Activated naive CD8-positive, alpha-beta T cell (primary cell): ENCODE data around the gene SOCS6.
"Not testable (repeated sequence)": the region's sequence is repeated elsewhere in the genome, so short reads cannot be mapped to it uniquely, and the experiment has no call there.

ENCODE experiments used
- H3K27ac Mint-ChIP-seq: one replicate; pipeline ENCODE4 v1.8.0; 2021; ENCODE audit warnings: mixed read lengths
- H3K27me3 Mint-ChIP-seq: one replicate; pipeline ENCODE4 v1.8.0; 2021; ENCODE audit warnings: mixed read lengths
- H3K36me3 Mint-ChIP-seq: one replicate; pipeline ENCODE4 v1.8.0; 2021; ENCODE audit warnings: mixed read lengths
- H3K4me1 Mint-ChIP-seq: one replicate; pipeline ENCODE4 v1.8.0; 2021; ENCODE audit warnings: low read depth, mixed read lengths
- H3K4me3 Mint-ChIP-seq: one replicate; pipeline ENCODE4 v1.8.0; 2021; ENCODE audit warnings: mild to moderate bottlenecking, mixed read lengths
- H3K9me3 Mint-ChIP-seq: one replicate; pipeline ENCODE4 v1.8.0; 2021; ENCODE audit warnings: low read depth, mixed read lengths

Gene SOCS6, protein sequence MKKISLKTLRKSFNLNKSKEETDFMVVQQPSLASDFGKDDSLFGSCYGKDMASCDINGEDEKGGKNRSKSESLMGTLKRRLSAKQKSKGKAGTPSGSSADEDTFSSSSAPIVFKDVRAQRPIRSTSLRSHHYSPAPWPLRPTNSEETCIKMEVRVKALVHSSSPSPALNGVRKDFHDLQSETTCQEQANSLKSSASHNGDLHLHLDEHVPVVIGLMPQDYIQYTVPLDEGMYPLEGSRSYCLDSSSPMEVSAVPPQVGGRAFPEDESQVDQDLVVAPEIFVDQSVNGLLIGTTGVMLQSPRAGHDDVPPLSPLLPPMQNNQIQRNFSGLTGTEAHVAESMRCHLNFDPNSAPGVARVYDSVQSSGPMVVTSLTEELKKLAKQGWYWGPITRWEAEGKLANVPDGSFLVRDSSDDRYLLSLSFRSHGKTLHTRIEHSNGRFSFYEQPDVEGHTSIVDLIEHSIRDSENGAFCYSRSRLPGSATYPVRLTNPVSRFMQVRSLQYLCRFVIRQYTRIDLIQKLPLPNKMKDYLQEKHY

DNA sequence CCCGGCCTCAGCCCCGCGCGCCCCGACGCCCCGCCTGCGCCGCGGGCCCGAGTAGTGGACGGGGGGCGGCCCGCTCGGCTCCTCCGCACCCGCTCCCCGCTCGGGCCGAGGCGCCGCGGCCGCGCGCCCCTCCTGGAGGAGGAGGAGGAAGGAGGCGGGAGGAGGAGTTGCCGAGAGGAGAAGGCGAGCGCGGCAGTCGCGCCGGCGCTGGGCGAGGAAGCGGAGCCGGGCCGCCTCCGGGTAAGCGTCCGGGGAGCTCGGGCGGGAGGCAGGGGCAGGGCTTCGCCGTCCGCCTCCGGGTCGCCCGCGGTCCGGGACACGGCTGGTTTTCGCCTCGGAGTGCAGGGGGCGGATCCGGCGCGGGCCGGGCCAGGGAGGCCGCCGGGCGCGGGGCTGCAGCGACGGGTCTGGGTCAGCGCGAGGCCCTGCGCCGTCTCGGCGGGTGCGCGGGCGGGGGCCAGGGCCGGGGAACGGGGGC lies at the start of gene SOCS6:
SOCS6 (plus strand) TSS at position 195 of the 478 bp plus-strand sequence. CDS start 35,624 bp downstream, outside the sequence.
- Mint-ChIP-seq H3K4me1 (peaks cover 12% of the 10 kb centered on the region), H3K27me3 (peaks cover 31% of the 10 kb centered on the region), H3K36me3 (no peaks in the 10 kb centered on the region), H3K27ac (peak within 1 kb of the TSS; percentile 66), H3K4me3 (peak within 1 kb of the TSS; percentile 88), H3K9me3 (no peaks in the 10 kb centered on the region)

DNA sequence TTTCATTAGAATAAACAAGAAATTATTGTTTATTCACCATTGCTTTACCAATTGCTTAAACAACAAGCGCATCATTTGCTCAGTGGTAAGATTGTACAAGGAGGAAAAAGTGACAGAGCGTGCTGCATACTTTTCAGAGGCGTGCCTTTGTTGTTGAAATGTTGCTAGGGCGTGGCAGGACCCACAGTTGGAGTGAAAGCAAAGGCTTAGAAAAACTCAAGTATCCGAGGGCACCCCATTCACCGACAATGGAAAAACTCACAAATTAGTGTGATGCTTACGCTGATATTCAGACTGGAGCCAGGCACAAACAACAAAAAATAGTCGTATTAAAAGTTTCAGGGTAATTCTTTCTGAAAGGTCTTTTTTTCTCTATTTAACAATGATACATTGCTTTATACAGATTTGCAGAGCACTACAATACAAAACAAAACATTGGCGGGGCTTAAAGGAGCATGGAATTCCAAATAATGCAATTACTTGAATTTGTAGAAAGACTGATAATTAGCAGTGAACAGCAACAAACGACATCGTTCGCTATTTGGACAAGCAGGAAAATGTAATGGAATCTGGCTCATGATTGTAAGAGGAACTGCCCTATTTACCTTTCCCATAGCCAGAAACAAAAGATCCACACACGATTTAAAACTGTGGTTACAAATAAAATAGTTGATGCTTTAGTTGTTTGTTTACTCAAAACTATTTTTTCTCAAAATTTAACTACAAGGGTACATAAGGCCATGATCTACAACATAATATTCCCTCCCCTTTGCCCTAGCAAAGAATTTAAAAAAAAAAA lies 45.5 kb upstream of the SOCS6 start:
- no peak overlapping the region for H3K4me3 Mint-ChIP-seq
- H3K4me1 Mint-ChIP-seq = no peaks in the 10 kb centered on the region
- H3K9me3 Mint-ChIP-seq = no peaks in the 10 kb centered on the region
- H3K27ac Mint-ChIP-seq = no peak overlapping the region
- peaks cover 3% of the 10 kb centered on the region for H3K27me3 Mint-ChIP-seq
- H3K36me3 Mint-ChIP-seq = no peaks in the 10 kb centered on the region

DNA sequence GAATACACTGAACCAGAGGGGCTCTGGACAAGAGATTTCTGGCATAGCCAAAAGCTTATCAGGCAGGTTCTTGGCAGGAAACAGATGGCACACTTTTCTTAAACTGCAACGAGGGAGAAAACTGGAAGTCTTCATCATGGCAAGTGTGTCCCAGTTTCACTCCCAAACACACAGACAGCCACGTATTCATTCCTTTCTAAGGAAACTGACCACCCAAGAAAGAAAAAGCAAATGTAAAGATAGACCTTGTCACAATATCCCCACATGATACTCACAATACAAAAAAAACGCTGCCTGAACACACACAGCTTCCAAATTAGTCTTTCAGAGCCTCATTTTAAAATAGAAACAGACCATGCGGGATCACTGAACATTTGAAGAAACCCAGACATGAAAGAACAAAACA lies 42.8 kb upstream of the SOCS6 start:
- H3K4me3 Mint-ChIP-seq = no peak overlapping the region
- no peaks in the 10 kb centered on the region for H3K4me1 Mint-ChIP-seq
- no peak overlapping the region for H3K27ac Mint-ChIP-seq
- no peaks in the 10 kb centered on the region for H3K9me3 Mint-ChIP-seq
- peaks cover 1% of the 10 kb centered on the region for H3K27me3 Mint-ChIP-seq
- H3K36me3 Mint-ChIP-seq = no peaks in the 10 kb centered on the region

DNA sequence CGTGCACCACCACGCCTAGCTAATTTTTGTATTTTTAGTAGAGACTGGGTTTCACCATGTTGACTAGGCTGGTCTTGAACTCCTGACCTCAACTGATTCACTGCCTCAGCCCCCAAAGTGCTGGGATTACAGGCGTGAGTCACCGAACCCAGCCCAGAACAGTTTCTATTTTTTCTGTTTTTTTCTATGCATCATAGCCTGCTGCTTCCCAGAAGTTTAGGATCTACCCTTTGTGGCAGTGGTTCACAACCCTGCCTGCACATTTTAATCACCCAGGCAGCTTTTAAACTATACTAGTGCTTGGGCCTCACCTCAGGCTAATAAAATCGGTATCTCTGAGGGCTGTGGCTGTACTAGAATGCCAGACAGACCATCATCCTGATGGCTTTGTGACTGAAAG lies 39.7 kb upstream of the SOCS6 start:
- no peaks in the 10 kb centered on the region for H3K36me3 Mint-ChIP-seq
- no peak overlapping the region for H3K4me3 Mint-ChIP-seq
- H3K4me1 Mint-ChIP-seq = no peaks in the 10 kb centered on the region
- H3K27ac Mint-ChIP-seq = no peak overlapping the region
- no peaks in the 10 kb centered on the region for H3K9me3 Mint-ChIP-seq
- peaks cover 3% of the 10 kb centered on the region for H3K27me3 Mint-ChIP-seq

DNA sequence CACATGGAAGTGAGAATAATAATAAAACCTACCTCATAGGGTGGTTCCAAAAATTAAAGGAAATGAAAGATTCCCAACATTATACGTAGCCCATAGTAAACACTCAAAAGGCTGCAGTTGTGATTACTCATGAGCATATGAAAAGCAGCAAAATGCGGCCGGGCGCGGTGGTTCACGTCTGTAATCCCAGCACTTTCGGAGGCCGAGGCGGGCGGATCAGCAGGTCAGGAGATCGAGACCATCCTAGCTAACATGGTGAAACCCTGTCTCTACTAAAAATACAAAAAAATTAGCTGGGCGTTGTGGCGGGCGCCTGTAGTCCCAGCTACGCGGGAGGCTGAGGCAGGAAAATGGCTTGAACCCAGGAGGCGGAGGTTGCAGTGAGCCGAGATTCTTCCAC lies 39.0 kb upstream of the SOCS6 start:
- not testable (repeated sequence) for H3K4me1 Mint-ChIP-seq, H3K27ac Mint-ChIP-seq, H3K27me3 Mint-ChIP-seq, H3K9me3 Mint-ChIP-seq, H3K4me3 Mint-ChIP-seq, H3K36me3 Mint-ChIP-seq

DNA sequence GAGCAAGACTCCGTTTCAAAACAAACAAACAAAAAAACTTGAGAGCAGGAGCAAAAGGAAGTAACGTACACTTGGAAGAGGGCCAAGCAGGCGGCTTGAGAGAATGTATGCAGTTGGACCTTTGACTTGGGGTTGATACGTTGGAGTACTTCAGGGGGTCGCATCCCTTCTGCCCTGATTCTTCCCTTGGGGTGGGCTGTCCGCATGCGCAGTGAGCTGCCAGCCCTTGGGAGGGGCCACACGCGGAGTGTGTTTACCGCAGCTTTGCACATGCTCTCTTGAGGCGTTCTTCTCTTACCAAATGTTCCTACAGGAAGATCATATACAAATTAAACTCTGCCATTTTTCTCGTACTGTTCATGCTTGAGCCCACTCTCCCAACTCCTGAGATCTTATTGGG lies 38.1 kb upstream of the SOCS6 start:
- H3K27ac Mint-ChIP-seq = no peak overlapping the region

DNA sequence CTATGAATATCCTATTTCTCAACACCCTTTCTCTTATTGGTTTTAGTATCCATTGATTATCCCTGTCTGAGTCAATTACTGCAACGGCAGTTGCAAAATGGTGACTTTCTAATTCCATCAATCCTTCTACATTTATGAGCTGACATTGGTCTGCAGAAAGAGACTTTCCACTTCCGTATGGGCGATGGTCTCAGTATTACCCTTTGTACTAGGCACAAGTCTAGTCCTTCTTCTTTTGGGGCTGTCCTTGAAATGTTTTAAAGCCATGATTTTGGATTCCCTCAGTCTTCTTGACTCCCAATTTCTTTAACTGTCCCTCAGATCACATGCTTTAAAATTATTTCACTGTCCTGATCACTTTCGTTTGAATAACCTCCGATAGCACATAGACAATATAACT lies 32.7 kb upstream of the SOCS6 start:
- Mint-ChIP-seq H3K27me3 (peaks cover 11% of the 10 kb centered on the region), H3K4me3 (no peak overlapping the region), H3K27ac (no peak overlapping the region), H3K4me1 (no peaks in the 10 kb centered on the region), H3K9me3 (no peaks in the 10 kb centered on the region), H3K36me3 (no peaks in the 10 kb centered on the region)

More for the DNA sequence above, 38.1 kb upstream of the SOCS6 start:
- H3K27me3 Mint-ChIP-seq = peaks cover 6% of the 10 kb centered on the region
- no peaks in the 10 kb centered on the region for H3K4me1 Mint-ChIP-seq
- no peaks in the 10 kb centered on the region for H3K36me3 Mint-ChIP-seq
- no peaks in the 10 kb centered on the region for H3K9me3 Mint-ChIP-seq
- H3K4me3 Mint-ChIP-seq = no peak overlapping the region

DNA sequence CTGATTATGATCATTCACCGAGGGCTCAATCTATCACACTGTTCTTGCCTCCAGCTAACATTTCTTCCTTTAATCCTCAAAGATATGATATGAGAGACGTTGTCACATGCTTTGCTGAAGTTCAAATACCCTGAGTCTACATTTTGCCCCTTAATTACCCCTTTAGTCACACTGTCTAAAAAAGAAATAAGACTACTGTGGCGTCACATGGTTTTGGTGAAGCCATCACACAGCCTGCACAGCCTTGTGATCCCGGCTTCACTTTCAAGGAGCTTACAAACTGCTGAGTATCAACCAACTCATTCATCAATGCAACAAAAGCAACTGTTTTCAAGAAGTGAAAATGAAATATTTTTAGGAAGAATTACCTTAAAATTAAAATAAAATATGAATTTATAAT lies 31.9 kb upstream of the SOCS6 start:
- Mint-ChIP-seq H3K27me3 (peaks cover 11% of the 10 kb centered on the region), H3K4me1 (no peaks in the 10 kb centered on the region), H3K36me3 (no peaks in the 10 kb centered on the region), H3K9me3 (no peaks in the 10 kb centered on the region), H3K27ac (no peak overlapping the region), H3K4me3 (no peak overlapping the region)

DNA sequence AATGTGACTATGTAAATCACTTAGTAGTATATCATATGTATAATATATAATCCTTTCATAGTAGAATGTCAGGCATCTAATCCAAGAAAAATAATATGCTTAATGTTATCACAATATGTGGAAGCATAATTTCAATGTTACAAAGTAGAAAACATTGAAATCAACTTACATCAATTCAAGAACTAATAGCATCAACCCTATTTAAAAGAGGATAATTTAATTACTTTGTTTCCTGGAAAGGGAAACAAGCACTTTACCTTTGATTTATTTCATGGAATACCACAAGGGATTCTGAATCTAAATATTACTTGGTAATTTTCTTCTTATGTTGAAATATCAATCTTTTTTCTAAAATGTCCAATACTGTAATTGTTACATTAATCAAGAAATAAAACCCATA lies 30.6 kb upstream of the SOCS6 start:
- no peaks in the 10 kb centered on the region for H3K9me3 Mint-ChIP-seq
- no peak overlapping the region for H3K4me3 Mint-ChIP-seq
- no peaks in the 10 kb centered on the region for H3K36me3 Mint-ChIP-seq
- peaks cover 11% of the 10 kb centered on the region for H3K27me3 Mint-ChIP-seq
- H3K4me1 Mint-ChIP-seq = no peaks in the 10 kb centered on the region
- H3K27ac Mint-ChIP-seq = no peak overlapping the region

DNA sequence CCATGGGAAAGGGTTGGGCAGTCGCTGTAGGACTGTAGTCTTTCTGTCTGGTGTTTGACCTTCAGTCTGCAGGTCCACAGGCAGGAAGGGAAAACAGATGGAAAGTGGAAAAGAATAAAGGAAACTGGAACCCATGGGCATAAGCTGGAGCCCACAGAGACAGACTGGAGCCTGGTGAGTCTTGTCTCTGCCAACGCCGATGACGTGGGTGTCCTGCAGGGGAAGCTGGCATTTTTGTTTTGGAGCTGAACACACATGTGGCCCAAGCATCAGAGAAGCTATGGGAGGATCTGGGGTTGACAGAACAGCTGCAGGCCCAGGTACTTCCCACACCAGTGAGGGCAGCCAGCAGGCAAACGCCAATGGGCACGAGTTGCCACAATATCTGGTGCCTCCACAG lies 28.2 kb upstream of the SOCS6 start:
- no peaks in the 10 kb centered on the region for H3K36me3 Mint-ChIP-seq
- no peak overlapping the region for H3K4me3 Mint-ChIP-seq
- H3K27me3 Mint-ChIP-seq = peaks cover 5% of the 10 kb centered on the region
- H3K9me3 Mint-ChIP-seq = no peaks in the 10 kb centered on the region
- no peak overlapping the region for H3K27ac Mint-ChIP-seq
- H3K4me1 Mint-ChIP-seq = no peaks in the 10 kb centered on the region

DNA sequence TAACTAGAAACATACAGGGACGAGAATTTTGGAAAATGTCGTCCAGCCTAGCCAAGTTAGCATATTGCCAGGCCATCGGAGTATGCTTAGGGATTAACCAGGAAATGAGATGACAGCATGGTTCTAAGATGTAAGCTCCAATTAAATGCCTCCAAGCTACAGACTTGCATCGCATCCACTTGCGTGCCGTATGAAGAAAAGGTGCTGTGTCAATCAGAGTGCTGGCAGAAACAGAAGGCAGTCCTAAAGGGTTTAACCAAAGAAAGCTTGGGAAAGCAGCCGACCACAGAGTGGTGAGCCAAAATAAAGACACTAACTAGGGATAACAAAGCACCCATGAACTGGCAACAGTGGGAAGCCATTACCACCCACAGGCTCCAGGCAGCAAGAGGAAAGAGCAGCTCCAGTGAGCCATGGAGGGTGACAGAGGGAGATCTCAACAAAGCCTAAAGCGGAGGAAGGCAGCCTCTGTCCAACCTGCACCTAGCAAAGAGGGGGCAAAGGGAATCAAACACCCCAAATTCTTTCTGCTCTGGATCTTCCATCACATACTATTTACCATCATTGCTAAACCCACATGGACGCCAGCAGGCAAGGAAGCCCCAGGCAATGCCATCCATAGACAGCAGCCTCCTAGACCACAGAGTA lies 27.6 kb upstream of the SOCS6 start:
- Mint-ChIP-seq H3K4me3 (no peak overlapping the region), H3K4me1 (no peaks in the 10 kb centered on the region), H3K27me3 (peaks cover 3% of the 10 kb centered on the region), H3K9me3 (no peaks in the 10 kb centered on the region), H3K27ac (no peak overlapping the region), H3K36me3 (no peaks in the 10 kb centered on the region)

DNA sequence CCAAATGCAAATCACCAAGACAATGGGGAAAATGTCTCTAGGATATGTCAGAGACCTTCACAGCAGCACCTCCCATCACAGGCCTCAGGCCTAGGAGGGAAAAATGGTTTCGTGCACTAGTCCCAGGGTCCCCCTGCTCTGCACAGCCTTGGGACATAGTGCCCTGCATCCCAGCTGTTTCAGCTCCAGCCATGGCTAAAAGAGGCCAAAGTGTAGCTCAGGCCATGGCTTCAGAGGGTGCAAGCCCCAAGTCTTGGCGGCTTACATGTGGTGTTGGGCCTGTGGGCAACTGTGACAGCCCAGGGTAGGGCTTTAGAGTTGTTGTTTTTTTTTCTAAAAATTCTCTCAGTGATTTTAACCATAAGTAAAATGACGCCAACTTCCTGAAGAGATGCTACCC lies 25.5 kb upstream of the SOCS6 start:
- Mint-ChIP-seq H3K9me3 (peaks cover 3% of the 10 kb centered on the region), H3K27me3 (peaks cover 3% of the 10 kb centered on the region), H3K4me1 (no peaks in the 10 kb centered on the region), H3K36me3 (no peaks in the 10 kb centered on the region), H3K27ac (no peak overlapping the region), H3K4me3 (no peak overlapping the region)

DNA sequence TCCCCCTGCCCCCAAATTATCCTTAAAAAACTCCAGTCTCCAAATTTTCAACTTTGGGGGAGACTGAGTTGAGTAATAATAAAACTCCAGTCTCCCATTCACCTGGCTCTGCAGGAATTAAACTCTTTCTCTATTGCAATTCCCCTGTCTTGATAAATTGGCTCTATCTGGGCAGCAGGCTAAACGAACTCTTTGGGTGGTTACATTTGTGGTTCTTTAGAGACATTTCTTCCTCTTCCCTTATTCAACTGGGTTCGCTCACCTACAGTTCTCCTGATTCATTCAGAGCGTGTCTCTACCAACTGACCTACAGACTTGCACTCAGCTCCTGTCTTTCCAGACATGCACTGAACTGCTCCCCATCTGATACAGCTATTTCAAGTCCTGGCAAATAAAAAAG lies 17.1 kb upstream of the SOCS6 start:
- Mint-ChIP-seq H3K36me3 (no peaks in the 10 kb centered on the region), H3K27me3 (peaks cover 6% of the 10 kb centered on the region), H3K4me1 (no peaks in the 10 kb centered on the region), H3K9me3 (peaks cover 33% of the 10 kb centered on the region), H3K4me3 (no peak overlapping the region), H3K27ac (no peak overlapping the region)

DNA sequence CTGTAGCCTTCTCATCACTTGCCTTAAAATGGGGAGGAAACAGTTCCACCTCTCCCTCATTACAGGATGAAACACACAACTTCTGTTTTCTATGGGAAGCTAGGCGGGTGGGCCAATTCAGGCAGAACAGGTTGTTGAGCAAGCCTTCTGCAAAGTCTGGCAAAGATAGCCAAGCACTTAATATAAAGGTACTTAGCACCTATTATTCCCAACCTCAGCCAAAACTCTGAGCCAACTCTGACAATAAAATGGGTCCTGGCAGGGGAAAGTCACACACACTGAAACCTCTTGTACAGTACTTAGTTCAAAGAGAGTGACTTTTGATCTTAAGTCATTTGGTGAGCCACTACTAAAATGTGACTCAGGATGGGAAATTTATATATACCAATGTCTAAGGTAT lies 15.8 kb upstream of the SOCS6 start:
- no peaks in the 10 kb centered on the region for H3K4me1 Mint-ChIP-seq

More for the DNA sequence above, 15.8 kb upstream of the SOCS6 start:
- H3K4me3 Mint-ChIP-seq = no peak overlapping the region
- no peak overlapping the region for H3K27ac Mint-ChIP-seq
- H3K36me3 Mint-ChIP-seq = no peaks in the 10 kb centered on the region
- H3K27me3 Mint-ChIP-seq = peaks cover 4% of the 10 kb centered on the region
- peaks cover 32% of the 10 kb centered on the region for H3K9me3 Mint-ChIP-seq
